Activated CD4-positive, alpha-beta T cell treated with anti-CD3 and anti-CD28 coated beads for 48 hours (primary cell): Measurements from ENCODE around the gene KIF3C.
A peak's percentile ranks its signal among the peaks of the same experiment; 100 is the strongest.
"Not testable (repeated sequence)": the region's sequence is repeated elsewhere in the genome, so short reads cannot be mapped to it uniquely, and the experiment has no call there.

Source experiments
- DNase-seq: peaks from one replicate; pipeline ENCODE4 v3.0.0-alpha.2; 2020

The KIF3C gene

DNA sequence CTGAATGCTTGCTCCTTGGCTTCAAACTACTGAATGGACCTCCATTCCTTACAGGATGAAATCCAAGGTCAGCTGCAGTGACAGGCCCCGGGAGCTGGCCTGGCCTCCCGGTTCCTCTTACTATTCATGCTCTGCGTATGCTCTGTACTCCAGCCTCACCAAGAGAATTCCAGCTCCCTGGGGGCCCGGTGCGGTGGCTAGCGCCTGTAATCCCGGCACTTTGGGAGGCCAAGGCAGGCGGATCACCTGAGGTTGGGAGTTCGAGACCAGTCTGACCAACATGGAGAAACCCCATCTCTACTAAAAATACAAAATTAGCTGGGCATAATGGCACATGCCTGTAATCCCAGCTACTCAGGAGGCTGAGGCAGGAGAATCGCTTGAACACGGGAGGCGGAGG lies 23.7 kb downstream of the KIF3C start:
- not testable (repeated sequence) for DNase-seq

DNA sequence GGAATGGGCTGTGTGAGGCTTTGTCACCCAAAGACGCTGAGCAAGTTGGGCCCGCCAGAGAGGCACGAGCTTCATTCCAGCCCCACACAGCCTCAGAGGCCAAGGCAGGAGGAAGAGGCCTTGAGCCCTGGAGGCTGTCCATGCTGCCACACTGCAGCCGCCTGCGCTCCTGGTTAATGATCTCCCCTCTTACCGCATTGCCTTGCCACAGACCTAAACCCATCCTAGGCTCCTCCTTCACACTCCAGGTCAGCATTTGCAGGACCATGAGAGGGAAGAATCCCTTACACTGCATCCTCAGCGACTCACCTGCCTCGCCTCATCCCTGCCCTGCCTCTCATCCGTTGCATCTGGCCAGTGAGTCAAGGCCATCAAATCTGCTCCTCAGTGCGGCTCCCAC lies 24.6 kb downstream of the KIF3C start:
- no peak for DNase-seq

DNA sequence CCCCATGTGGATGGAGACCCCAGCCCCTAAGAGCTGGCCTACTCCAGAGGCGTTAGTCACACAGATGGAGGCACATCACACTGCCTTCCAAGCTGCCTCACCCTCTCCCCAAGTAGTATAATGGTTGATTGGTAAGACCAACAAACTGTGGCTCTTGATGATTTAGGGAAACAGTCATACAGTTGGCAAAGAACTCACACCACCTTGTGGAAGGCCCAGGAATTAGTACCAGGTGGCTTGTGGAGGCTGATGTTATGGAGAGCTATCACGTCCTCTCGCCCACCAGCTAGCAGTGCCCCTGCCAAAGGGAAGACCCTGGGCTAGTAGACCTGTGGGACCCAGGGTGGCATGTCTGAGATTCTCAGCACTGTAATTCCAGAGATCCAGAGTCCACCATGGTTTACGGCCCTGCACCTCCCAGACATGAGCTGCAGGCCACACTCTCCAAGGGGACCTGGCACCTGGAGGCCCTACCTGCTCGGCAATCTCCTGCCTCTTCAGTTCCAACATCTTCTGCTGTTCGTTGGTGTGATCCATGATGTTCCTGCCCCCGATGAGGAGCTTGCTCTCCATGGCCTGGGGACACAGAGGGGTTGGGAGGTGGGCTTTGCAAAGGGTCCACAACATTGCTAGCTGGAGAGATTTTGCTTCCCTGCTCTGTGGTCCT lies 26.3 kb downstream of the KIF3C start:
- DNase-seq: peak; percentile 12

DNA sequence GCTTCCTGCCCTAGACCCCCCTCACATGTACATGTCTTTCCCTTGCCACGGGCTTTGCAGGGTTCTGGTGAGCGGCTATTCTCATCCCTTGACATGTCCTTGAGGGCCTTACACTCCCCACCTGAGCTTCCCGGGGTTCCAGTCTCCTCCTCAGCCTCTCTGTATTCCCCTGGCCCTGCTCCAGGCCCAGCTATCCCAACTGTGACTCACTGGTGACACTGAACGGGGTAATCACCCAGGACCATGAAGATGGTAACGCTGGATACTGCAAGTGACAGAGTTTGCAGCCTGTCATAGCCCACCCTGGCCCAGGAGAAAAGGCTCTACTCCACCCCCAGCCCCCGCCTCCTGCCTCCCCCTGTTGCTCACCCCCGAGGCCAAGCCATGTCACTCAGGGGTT lies 27.3 kb downstream of the KIF3C start:
- DNase-seq: no peak

DNA sequence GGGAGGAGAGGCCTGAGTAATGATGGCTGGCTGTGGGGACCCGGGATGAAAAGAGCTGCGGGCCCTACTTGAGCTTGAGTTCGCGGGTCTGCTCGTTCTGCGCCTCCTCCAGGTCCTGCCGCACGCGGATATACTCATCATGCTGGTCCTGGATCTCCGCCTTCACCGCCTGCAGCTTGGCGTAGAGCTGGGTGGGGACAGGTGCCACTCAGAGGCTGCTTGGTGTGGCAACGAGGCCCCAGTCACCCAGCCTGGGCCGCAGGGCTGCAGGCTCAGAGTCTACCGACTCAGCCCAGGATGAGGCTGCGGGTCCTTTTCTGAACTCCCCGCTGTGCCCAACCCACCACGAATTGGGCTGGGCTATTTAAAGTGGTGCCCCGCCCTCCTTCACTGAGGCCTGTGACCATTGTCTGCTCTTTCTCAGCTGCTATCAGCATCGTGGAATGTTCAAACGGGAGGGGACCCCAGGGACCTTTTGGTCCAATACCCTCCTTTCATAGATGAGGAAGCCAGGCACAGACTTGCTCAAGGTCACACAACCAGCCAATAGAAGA lies 28.0 kb downstream of the KIF3C start:
- no peak for DNase-seq

DNA sequence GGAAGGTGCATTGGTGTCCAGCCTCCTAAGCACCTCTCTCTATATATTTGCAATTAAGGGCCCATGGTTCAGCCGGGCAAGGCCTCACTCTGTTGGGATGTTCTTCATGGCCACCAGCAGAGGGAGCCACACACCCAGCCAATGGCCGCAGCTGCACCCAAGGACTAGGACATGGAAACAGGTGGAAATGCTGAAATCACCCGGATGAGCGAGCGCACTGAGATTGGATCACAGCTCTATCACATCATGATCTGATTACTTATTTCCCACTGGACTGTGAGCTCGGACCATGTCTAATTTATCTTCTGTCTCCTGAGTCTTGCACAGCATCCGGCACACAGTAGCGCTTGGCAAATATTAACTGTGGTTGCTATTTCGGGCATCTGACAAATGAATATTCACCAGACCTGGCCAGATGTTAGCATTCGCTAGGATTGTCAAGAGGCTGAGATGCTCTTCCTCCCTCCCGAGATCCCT lies 31.2 kb downstream of the KIF3C start:
- DNase-seq: peak; percentile 80

DNA sequence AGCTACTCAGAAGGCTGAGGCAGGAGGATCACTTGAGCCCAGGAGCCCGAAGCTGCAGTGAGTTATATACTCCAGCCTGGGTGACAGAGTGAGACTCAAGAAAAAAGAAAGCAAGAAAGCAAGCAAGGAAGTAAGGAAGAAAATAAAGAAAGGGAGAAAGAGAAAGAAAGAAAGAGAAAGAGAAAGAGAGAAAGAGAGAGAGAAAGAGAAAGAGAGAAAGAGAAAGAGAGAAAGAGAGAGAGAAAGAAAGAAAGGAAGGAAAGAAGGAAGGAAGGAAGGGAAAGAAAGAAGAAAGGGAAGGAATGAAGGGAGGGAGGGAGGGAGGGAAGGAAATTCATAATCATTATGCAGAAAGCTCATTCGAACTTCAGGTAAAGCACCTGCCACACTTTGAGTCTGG lies 33.9 kb downstream of the KIF3C start:
- DNase-seq: no peak

DNA sequence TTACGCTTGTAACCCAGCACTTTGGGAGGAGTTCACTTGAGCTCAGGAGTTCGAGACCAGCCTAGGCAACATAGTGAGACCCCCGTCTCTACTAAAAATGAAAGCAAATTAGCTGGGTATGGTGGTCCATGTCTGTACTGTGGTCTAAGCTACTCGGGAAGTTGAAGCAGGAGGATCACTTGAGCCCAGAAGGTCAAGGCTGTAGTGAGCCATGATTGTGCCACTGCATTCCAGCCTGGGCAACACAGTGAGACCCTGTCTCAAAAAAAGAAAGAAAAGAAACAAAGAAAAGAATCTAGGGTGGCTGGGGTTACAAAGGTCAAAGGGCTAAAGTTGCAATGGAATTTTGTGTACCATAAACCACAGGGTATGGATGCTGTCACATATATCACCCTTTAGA lies 41.3 kb downstream of the KIF3C start:
- no peak for DNase-seq

DNA sequence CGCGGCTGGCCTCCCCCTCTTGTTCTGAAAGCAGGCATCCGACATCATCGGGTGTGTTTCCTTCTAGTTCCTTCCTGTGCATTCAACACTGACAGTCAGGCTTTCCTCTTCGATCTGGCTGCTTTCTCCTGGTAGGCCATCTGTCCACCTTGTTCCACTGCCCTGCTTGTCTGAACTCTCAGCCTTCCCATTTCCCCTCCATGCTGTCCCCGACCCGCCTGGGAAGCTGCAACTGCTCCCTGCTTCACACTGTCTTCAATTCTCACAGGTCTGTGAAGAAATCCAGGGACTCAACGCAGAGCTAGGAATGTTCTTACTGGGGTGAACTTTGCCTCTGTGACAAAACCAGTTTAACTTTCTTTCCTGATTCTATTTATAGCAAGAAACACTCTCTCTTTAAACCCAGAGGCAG lies 43.0 kb downstream of the KIF3C start:
- no peak for DNase-seq

DNA sequence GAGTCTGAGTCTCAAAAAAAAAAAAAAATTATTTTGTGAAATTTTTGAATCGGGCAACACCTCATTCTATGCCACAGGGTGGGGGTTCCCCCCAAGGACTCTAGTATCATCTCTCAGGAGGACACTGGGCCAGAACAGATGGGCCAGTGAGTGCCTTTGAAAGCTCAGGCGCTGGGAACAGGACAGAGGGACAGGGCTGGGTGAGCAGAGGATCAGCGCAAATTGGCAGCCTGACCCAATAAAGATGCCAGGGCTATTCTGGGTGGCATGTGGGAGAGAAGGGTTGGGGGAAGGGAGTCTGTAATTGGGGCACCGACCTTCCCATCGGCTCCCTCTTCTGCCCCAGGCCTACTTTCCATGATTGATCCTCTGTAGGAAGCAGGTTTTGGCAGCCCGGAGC lies 44.0 kb downstream of the KIF3C start:
- no peak for DNase-seq

DNA sequence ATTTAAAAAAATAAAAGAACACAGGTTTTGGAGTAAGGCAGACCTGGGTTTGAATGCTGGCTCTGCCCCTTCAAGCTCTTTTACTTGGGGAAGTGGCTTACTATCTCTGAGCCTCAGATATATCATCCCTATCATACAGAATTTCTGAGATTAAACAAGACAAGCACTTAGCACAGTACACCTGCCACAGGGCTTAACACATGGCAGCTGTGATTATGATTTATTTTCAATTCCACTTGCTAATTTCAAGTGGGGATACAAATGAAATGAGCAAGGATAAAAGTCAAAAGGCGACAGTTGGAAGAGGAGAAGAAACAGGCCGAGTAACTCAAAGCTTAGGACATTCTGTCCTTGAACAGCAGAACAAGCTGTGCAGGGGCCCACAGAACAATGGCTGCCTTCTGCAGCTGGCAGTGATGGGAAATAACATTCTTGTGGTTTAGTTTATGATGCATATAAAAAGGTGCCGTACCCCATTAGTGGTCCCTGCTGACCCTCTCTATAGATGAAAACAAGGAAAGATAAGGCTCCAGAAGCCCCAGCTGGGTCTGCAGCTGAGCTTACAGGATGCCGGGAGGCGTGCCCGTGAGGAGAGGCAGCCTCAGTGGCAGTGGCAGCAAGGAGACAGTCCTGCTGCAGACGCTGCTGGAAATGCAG lies 45.3 kb downstream of the KIF3C start:
- no peak for DNase-seq

DNA sequence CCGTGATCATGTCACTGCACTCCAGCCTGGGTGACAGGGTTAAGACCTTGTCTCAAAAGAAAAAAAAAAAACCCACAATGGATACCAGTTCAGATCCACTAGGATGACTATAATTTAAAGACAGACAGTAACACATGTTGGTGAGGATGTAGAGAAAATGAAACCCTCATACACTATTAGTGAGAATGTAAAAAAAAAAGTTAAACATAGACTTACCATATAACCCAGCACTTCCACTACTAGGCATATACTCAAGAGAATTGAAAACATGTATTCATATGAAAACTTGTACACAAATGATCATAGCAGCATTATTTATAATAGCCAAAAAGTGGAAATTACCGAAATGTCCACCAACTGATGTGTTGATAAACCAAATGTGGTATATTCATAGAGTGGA lies 48.7 kb downstream of the KIF3C start:
- no peak for DNase-seq

DNA sequence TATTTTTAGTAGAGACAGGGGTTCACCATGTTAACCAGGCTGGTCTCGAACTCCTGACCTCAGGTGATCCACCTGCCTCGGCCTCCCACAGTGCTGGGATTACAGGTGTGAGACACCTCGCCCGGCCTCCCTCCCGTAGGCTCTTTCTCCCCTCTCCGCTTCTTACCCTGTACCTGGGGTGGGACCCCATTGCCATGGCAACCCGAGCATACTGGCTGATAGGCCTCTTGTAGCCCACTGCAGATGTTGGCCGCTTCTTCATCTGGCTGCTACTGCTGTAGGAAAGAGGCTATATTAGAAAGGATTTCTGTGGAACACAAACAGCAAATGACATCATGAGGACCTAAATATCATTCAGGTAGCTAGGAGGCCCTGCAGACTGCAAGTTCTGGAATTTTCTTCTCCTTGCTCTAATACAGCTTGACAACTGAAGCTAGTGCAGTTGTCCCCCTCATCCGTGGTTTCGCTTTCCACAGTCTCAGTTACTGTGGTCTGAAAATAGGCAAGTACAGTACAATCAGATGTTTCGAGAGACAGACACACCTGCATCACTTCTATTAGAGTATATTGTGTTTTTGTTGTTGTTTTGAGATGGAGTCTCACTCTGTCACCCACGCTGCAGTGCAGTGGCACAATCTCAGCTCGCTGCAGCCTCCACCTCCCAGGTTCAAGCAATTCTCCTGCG lies 52.4 kb downstream of the KIF3C start:
- no peak for DNase-seq

DNA sequence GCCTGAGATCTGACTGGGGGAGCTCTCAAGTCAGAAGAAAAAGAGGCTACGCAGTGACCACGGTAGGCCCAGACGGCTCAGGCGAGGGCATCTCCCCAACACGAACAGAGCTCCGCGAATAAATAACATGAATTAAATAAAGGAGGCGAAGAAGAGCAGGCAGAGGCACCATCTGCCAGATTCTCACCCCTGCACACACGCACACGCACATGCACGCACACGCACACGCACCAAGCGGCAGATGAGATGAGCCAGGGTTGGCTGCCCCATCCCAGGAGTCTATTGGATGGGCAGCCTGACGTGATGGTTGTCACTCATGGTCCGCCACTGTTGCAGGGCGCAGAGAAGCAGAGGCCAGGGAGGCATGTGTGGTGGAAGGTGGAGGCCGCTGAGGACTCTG lies 53.6 kb downstream of the KIF3C start:
- DNase-seq: no peak

DNA sequence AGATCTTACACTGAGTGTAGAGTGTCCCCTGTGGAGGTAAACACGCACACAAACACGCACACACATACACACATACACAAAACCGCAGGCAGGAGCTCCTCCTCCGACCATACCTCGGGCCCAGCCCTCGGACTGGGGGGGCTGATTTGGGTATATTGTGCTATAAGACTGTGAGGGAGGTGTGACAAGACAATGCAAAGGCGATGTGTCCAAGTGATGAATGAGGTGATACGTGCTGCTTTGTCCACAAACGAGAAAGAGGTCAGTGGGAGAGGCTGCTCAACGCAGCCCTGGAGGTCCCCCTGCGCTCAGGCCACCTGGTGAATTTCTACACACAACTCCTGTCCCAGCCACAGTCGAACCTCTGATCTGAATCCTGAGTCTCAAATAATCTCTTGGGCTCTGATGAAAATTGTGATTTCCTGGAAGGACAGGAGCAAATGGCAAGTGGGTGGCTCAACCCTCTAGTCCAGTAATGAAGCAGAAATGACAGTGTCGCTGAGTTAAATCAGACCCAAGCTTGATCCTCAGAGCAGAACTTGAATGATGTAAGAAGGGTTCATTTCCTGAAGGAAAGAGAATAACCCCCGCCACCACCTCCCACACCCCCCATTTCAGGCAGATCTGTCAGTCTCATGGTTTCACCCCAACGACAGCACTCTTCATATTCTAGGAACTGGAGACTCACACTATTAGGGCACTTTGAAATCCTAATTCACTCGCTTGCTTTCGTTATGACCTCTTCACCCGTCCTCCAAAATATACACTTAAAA lies 55.1 kb downstream of the KIF3C start:
- DNase-seq: no peak

DNA sequence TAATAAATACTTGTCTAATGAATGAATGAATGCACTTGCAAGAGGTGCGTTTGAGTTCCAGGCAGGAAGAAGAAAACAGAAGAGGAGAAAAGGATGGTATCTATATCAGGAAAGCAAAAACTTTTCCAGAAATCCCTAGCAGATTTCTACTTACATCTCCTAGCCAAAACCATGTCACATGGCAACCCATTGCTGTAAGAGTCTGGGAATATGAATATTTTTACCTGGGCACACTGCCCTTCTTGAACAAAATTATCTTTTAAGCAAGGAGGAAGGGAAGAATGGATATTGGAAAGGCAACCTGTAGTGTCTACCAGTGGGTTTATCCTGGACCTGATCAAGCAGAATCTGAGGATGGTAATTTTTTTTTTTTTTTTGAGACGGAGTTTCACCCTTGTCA lies 59.8 kb downstream of the KIF3C start:
- DNase-seq: no peak

DNA sequence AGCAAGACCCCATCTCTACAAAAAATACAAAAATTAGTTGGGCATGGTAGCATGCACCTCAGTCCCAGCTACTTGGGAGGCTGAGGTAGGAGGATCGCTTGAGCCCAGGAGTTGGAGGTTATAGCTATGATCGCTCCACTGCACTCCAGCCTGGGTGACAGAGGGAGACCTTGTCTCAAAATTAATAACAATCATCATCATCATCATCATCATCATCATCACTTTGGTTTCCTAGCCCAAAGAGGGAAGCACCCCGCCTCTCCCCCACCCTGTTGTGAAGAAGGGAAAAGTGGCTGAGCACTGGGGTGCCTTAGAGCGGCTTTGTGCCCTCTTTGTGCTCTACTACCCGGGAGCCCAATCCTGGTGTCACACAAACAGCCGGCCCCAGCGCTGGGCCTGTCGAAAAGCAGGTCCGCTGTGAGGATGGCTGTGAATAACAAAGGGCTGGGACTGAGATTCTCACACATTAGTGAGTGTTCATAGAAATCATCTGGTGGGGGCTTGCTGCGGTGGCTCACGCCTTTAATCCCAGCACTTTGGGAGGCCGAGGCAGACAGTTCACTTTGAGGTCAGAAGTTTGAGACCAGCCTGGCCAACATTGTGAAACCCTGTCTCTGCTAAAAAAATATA lies 61.4 kb downstream of the KIF3C start:
- no peak for DNase-seq

DNA sequence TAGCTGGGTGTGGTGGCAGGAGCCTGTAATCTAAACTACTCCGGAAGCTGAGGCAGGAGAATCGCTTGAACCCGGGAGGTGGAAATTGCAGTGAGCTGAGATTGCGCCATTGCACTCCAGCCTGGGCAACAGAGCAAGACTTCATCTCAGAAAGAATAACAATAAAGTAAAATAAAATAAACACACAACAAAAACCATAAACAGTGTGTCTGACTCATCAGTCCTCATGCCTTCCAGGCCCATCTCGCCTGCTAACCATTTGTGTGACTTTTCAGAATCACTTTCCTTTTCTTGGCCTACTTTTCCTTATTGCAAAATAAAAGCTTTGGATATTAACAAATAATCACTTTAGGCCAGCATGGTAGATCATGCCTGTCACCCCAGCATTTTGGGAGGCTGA lies 62.0 kb downstream of the KIF3C start:
- DNase-seq: no peak

DNA sequence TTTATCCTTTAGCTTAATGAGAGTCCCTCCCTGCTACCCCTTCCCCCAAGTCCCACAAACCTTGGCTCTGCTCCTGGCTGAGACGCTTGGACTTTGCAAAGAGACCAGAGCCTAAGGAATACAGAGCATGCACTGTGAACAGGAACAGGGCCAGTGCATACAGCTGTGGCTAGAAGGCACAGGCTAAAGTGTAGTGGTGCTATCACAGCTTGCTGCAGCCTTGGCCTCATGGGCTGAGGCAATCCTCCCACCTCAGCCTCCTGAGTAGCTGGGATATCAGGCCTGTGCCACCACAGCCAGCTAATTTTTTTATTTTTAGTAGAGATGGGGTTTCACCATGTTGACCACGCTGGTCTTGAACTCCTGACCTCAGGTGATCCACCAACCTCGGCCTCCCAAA lies 64.5 kb downstream of the KIF3C start:
- DNase-seq: no peak

DNA sequence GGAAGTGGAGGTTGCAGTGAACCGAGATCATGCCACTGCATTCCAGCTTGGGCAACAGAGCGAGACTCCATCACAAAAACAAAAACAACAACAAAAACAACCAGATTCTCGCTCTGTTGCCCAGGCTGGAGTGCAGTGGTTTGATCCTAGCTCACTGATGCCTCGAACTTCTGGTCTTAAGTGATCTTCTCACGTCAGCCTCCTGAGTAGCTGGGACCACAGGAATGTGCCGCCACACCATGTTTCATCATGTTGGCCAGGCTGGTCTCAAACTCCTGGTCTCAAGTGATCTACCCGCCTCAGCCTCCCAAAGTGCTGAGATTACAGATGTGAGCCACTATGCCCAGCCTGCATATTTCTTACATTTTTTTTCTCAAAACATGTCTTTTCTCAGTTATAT lies 64.9 kb downstream of the KIF3C start:
- not testable (repeated sequence) for DNase-seq

DNA sequence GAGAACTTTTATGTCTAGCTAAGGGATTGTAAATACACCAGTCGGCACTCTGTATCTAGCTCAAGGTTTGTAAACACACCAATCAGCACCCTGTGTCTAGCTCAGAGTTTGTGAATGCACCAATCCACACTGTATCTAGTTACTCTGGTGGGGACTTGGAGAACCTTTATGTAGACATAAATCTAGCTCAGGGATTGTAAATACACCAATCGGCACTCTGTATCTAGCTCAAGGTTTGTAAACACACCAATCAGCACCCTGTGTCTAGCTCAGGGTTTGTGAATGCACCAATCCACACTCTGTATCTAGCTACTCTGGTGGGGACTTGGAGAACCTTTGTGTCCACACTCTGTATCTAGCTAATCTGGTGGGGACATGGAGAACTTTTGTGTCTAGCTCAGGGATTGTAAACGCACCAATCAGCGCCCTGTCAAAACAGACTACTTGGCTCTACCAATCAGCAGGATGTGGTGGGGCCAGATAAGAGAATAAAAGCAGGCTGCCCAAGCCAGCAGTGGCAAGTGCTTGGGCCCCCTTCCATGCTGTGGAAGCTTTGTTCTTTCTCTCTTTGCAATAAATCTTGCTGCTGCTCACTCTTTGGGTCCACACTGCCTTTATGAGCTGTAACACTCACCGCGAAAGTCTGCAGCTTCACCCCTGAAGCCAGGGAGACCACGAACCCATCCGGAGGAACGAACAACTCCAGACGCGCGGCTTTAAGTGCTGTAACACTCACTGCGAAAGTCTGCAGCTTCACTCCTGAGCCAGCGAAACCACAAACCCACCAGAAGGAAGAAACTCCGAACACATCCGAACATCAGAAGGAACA lies 66.1 kb downstream of the KIF3C start:
- DNase-seq: peak; percentile 45

DNA sequence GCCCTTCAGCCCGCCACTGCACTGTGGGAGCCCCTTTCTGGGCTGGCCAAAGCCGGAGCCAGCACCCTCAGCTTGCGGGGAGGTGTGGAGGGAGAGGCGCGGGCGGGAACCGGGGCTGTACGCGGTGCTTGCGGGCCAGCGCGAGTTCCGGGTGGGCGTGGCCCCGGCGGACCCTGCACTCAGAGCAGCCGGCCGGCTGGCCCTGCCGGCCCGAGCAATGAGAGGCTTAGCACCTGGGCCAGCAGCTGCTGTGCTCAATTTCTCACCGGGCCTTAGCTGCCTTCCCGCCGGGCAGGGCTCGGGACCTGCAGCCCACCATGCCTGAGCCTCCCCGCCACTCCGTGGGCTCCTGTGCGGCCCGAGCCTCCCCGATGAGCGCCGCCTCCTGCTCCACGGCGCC lies 66.9 kb downstream of the KIF3C start:
- not testable (repeated sequence) for DNase-seq
